HCT116 (cell line): Measurements from ENCODE around the gene STK16. TPM values are rescaled to one million over a fixed set of nuclear protein-coding genes. Genes with fewer than 3 reads are reported as not detected.

Experiments used
- ATAC-seq: fragments of 200-7000 bp; cut with Tn5 transposase; 2 replicates; pipeline ENCODE4 v1.9.1; 2020; ENCODE audit warnings: mild to moderate bottlenecking, moderate library complexity
- BruUV-seq: library from RNA; stranded (reverse); fragments of 400-500 nt; replicated peaks from 2 replicates; lab custom pipeline; 2021; lab: Mats Ljungman, UMichigan
- CTCF ChIA-PET: fragments of 300-600 bp; sonication (Branson Sonifier 250); formaldehyde crosslinking; loops from one replicate; lab custom pipeline; 2021; ENCODE audit warnings: antibody characterized with exemption; lab: Charles Lee
- POLR2A ChIA-PET: fragments of 300-600, 350-600 bp; sonication (Branson Sonifier 250); formaldehyde crosslinking; loops from one replicate; lab custom pipeline; 2021; ENCODE audit warnings: antibody characterized with exemption; lab: Charles Lee
- RAD21 ChIA-PET, 2 experiments: fragments of 300-600 bp; sonication (Branson Sonifier 250); formaldehyde crosslinking; loops; one replicate each; lab custom pipeline; 2023; ENCODE audit warnings: low total read pairs in 2 of 2; ENCODE audit not compliant: uncharacterized antibody in 2 of 2, unreplicated experiment in 2 of 2, low non-redundant PET in 1 of 2; lab: Charles Lee
- DNase-seq: peaks from one replicate; pipeline ENCODE4 v3.0.0-alpha.2; 2010; ENCODE audit warnings: low read depth, low spot score
- H2AFZ ChIP-seq: fragments of 200-600 bp; shearing (Covaris generic), sonication (generic); 2 replicates; pipeline ENCODE4 v1.6.1; 2017; ENCODE audit warnings: low read depth, mixed run types, mixed read lengths, antibody characterized with exemption, low read length; ENCODE audit not compliant: poor library complexity, severe bottlenecking
- H3K27ac ChIP-seq: 2 replicates; pipeline ENCODE4 v1.5.1; 2012; ENCODE audit warnings: low read depth, low read length
- H3K27me3 ChIP-seq: fragments of 200-600 bp; sonication (generic); 2 replicates; pipeline ENCODE4 v1.6.1; 2016; ENCODE audit warnings: mixed run types, low read length, mixed read lengths; ENCODE audit not compliant: insufficient read depth
- H3K36me3 ChIP-seq, 2 experiments: fragments of 200-500 bp in 1 of 2; fragments of 200-600 bp in 1 of 2; sonication (Bioruptor generic) in 1 of 2; sonication (generic) in 1 of 2; 2 replicates each; pipeline versions ENCODE4 v1.5.1 to v1.6.1; 2014 to 2016; ENCODE audit warnings: low read length in 2 of 2, inconsistent platforms in 1 of 2, mixed read lengths in 1 of 2, mixed run types in 1 of 2; ENCODE audit not compliant: insufficient read depth in 2 of 2, control insufficient read depth in 1 of 2
- H3K4me1 ChIP-seq, 2 experiments: fragments of 200-600 bp in 1 of 2; sonication (generic) in 1 of 2; 2 replicates each; pipeline versions ENCODE4 v1.5.1 to v1.6.1; 2012 to 2017; ENCODE audit warnings: low read length in 2 of 2, inconsistent platforms in 1 of 2, mild to moderate bottlenecking in 1 of 2, mixed read lengths in 1 of 2, mixed run types in 1 of 2, moderate library complexity in 1 of 2; ENCODE audit not compliant: insufficient read depth in 2 of 2, control insufficient read depth in 1 of 2
- H3K4me2 ChIP-seq: fragments of 200-600 bp; sonication (generic); 2 replicates; pipeline ENCODE4 v1.6.1; 2017; ENCODE audit warnings: mixed run types, low read length, mixed read lengths
- H3K4me3 ChIP-seq, 2 experiments: fragments of 200-600 bp in 1 of 2; sonication (generic) in 1 of 2; replicated peaks in 1 of 2; 2 replicates each; pipeline ENCODE4 v1.5.1; 2011 to 2016; ENCODE audit warnings: low read length in 2 of 2, control low read depth in 1 of 2, low read depth in 1 of 2, mild to moderate bottlenecking in 1 of 2, mixed read lengths in 1 of 2, mixed run types in 1 of 2
- H3K79me2 ChIP-seq: fragments of 200-600 bp; sonication (generic); 2 replicates; pipeline ENCODE4 v1.6.1; 2017; ENCODE audit warnings: mild to moderate bottlenecking, mixed run types, low read length, moderate library complexity, mixed read lengths; ENCODE audit not compliant: insufficient read depth
- H3K9ac ChIP-seq: fragments of 200-600 bp; sonication (generic); 2 replicates; pipeline ENCODE4 v1.6.1; 2016; ENCODE audit warnings: low read length, mixed read lengths
- H3K9me2 ChIP-seq: fragments of 200-600 bp; sonication (generic), shearing (Covaris generic); 2 replicates; pipeline ENCODE4 v1.6.1; 2017; ENCODE audit warnings: mixed run types, mild to moderate bottlenecking, moderate library complexity; ENCODE audit not compliant: insufficient read depth
- H3K9me3 ChIP-seq, 2 experiments: fragments of 200-500 bp in 1 of 2; fragments of 200-600 bp in 1 of 2; sonication (Bioruptor generic) in 1 of 2; sonication (generic) in 1 of 2; 2 replicates each; pipeline ENCODE4 v1.6.1; 2014 to 2017; ENCODE audit warnings: low read length in 2 of 2, mixed read lengths in 2 of 2, inconsistent platforms in 1 of 2, low read depth in 1 of 2, mild to moderate bottlenecking in 1 of 2, mixed run types in 1 of 2, moderate library complexity in 1 of 2; ENCODE audit not compliant: control insufficient read depth in 1 of 2, insufficient read depth in 1 of 2
- H4K20me1 ChIP-seq: fragments of 200-600 bp; sonication (generic), shearing (Covaris generic); 2 replicates; pipeline ENCODE4 v1.6.1; 2017; ENCODE audit warnings: mixed run types, mild to moderate bottlenecking, moderate library complexity; ENCODE audit not compliant: insufficient read depth
- CBX3 ChIP-seq: IDR thresholded peaks from 2 replicates; pipeline ENCODE4 v1.6.1; 2012; ENCODE audit warnings: low read depth
- CEBPB ChIP-seq: IDR thresholded peaks from 2 replicates; pipeline ENCODE4 v1.6.1; 2012; ENCODE audit warnings: low read depth
- EZH2 ChIP-seq: fragments of 200-600 bp; sonication (generic); IDR thresholded peaks from 2 replicates; pipeline ENCODE4 v1.6.1; 2017; ENCODE audit warnings: antibody characterized with exemption, mixed run types
- POLR2AphosphoS5 ChIP-seq: IDR thresholded peaks from 2 replicates; pipeline ENCODE4 v1.6.1; 2011; ENCODE audit warnings: mild to moderate bottlenecking, low read depth, low read length, moderate library complexity
- RAD21 ChIP-seq: IDR thresholded peaks from 2 replicates; pipeline ENCODE4 v1.6.1; 2012; ENCODE audit warnings: low read depth, mild to moderate bottlenecking
- SIN3A ChIP-seq: IDR thresholded peaks from 2 replicates; pipeline ENCODE4 v1.6.1; 2012; ENCODE audit warnings: low read depth
- ZFX ChIP-seq: fragments of 450-650 bp; IDR thresholded peaks from 2 replicates; pipeline ENCODE4 v1.6.1; 2017
- intact Hi-C: fragments of 100-400 bp; cut with micrococcal nuclease; formaldehyde crosslinking; loops from 2 replicates; pipeline ENCODE4 v1.10.0; 2022
- total RNA-seq: library from RNA; stranded (reverse); gene quantifications from one replicate; pipeline ENCODE4 v1.2.1, GENCODE V29; 2021; ENCODE audit not compliant: unreplicated experiment
- TF ChIP-seq, protein P1 (sequence below): IDR thresholded peaks from 2 replicates; pipeline ENCODE4 v1.6.1; 2012; ENCODE audit warnings: low read depth
- TF ChIP-seq, protein P2 (sequence below), 3 experiments: fragments of 200-600 bp in 1 of 3; sonication (generic) in 1 of 3; IDR thresholded peaks in 2 of 3; conservative IDR thresholded peaks in 1 of 3; 2 replicates each; pipeline ENCODE4 v1.5.1; 2012 to 2017; ENCODE audit warnings: low read depth in 2 of 3, low read length in 2 of 3, antibody characterized with exemption in 1 of 3, borderline replicate concordance in 1 of 3, control low read depth in 1 of 3, mild to moderate bottlenecking in 1 of 3, mixed read lengths in 1 of 3, mixed run types in 1 of 3, moderate library complexity in 1 of 3; ENCODE audit not compliant: insufficient read depth in 1 of 3

The STK16 gene
- total RNA-seq, 1 experiment from 2014 or later = 31.4 TPM

DNA sequence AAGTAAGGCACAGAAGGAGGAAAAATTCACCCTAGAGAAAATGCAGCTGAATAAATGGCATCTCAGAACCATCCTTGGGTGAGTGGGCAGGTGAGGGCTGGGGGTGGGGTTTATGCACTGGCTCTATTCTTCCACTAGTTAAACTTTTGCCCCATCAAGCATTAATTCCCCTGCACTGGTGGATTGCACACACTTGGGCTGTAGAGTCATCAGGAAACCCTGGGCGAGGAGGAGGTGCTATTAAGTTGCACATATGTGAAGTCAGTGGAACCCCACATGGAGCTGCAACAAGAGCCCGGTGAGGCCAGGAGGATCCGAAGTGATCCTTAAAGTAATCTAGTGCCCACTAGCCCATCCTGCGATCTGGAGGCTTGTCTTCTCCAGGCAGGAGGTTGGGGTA is 27.1 kb downstream of the STK16 start:
- Histone ChIP-seq H3K4me1 (peaks cover 29 to 40% of the 10 kb centered on the region in 2 experiments), H3K36me3 (no peaks in the 10 kb centered on the region), H2AFZ (no peak overlapping the region), H3K79me2 (no peaks in the 10 kb centered on the region), H3K9me2 (no peaks in the 10 kb centered on the region), H4K20me1 (no peaks in the 10 kb centered on the region), H3K9me3 (no peaks in the 10 kb centered on the region), H3K27me3 (peaks cover 6% of the 10 kb centered on the region; the same call in 1 of the 2 replicates), H3K27ac (no peak overlapping the region), H3K9ac (no peak overlapping the region), H3K4me2 (peak overlapping the region; percentile 92), H3K4me3 (no peak overlapping the region)
- no TSS peak for BruUV-seq
- intact Hi-C loops = no loop called here
- POLR2A ChIA-PET = no interaction called here
- CTCF ChIA-PET = no interaction called here
- ATAC-seq (no peak), DNase-seq (no peak)
- no peak for TF ChIP-seq RAD21
- TF ChIP-seq EZH2 = no peak
- TF ChIP-seq, protein P1, sequence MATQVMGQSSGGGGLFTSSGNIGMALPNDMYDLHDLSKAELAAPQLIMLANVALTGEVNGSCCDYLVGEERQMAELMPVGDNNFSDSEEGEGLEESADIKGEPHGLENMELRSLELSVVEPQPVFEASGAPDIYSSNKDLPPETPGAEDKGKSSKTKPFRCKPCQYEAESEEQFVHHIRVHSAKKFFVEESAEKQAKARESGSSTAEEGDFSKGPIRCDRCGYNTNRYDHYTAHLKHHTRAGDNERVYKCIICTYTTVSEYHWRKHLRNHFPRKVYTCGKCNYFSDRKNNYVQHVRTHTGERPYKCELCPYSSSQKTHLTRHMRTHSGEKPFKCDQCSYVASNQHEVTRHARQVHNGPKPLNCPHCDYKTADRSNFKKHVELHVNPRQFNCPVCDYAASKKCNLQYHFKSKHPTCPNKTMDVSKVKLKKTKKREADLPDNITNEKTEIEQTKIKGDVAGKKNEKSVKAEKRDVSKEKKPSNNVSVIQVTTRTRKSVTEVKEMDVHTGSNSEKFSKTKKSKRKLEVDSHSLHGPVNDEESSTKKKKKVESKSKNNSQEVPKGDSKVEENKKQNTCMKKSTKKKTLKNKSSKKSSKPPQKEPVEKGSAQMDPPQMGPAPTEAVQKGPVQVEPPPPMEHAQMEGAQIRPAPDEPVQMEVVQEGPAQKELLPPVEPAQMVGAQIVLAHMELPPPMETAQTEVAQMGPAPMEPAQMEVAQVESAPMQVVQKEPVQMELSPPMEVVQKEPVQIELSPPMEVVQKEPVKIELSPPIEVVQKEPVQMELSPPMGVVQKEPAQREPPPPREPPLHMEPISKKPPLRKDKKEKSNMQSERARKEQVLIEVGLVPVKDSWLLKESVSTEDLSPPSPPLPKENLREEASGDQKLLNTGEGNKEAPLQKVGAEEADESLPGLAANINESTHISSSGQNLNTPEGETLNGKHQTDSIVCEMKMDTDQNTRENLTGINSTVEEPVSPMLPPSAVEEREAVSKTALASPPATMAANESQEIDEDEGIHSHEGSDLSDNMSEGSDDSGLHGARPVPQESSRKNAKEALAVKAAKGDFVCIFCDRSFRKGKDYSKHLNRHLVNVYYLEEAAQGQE = no peak
- no peak for TF ChIP-seq ZFX
- TF ChIP-seq CEBPB = no peak
- no peak for TF ChIP-seq SIN3A
- no peak for TF ChIP-seq POLR2AphosphoS5
- TF ChIP-seq, protein P2, sequence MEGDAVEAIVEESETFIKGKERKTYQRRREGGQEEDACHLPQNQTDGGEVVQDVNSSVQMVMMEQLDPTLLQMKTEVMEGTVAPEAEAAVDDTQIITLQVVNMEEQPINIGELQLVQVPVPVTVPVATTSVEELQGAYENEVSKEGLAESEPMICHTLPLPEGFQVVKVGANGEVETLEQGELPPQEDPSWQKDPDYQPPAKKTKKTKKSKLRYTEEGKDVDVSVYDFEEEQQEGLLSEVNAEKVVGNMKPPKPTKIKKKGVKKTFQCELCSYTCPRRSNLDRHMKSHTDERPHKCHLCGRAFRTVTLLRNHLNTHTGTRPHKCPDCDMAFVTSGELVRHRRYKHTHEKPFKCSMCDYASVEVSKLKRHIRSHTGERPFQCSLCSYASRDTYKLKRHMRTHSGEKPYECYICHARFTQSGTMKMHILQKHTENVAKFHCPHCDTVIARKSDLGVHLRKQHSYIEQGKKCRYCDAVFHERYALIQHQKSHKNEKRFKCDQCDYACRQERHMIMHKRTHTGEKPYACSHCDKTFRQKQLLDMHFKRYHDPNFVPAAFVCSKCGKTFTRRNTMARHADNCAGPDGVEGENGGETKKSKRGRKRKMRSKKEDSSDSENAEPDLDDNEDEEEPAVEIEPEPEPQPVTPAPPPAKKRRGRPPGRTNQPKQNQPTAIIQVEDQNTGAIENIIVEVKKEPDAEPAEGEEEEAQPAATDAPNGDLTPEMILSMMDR (IDR thresholded peaks at IDR 0.05 in 2 of 3, conservative IDR thresholded peaks at IDR 0.05 in 1 of 3; ENCODE audit: borderline replicate concordance in 1 of 3, insufficient read depth in 1 of 3, low read depth in 2 of 3, low read length in 2 of 3) = no peak
- TF ChIP-seq CBX3 = no peak
- RAD21 ChIA-PET = no interaction called here
